NCI-H69 (cell line): ENCODE results near the gene LRFN2.

Source experiments
- DNase-seq: peaks from one replicate; lab custom pipeline; 2025; lab: John Stamatoyannopoulos, UW

The LRFN2 gene

GRCh38 chr6:40587240-40588069 lies at the start of gene LRFN2:
Gene LRFN2, minus strand, starts transcription at chr6:40587364.
- DNase-seq = peak; percentile 93

- peak; percentile 91 for DNase-seq
These were observed 47.3 kb upstream of the LRFN2 start for GRCh38 chr6:40634429-40634828.

- peak; percentile 94 for DNase-seq
These were observed 44.6 kb upstream of the LRFN2 start for GRCh38 chr6:40631744-40632143.

GRCh38 chr6:40630488-40630887 lies 43.3 kb upstream of the LRFN2 start:
- no peak for DNase-seq

- DNase-seq = no peak
These were observed 42.9 kb upstream of the LRFN2 start for GRCh38 chr6:40630051-40630450.

- no peak for DNase-seq
These were observed 42.3 kb upstream of the LRFN2 start for GRCh38 chr6:40629463-40629862.

GRCh38 chr6:40627316-40627715 lies 40.2 kb upstream of the LRFN2 start:
- DNase-seq = peak; percentile 27

- no peak for DNase-seq
These were observed 39.7 kb upstream of the LRFN2 start for GRCh38 chr6:40626886-40627285.

- DNase-seq = no peak
These were observed 36.8 kb upstream of the LRFN2 start for GRCh38 chr6:40623932-40624331.

- no peak for DNase-seq
These were observed 36.0 kb upstream of the LRFN2 start for GRCh38 chr6:40623178-40623577.

- peak; percentile 24 for DNase-seq
These were observed 33.5 kb upstream of the LRFN2 start for GRCh38 chr6:40620574-40621240.

- DNase-seq = no peak
These were observed 27.5 kb upstream of the LRFN2 start for GRCh38 chr6:40614671-40615070.

GRCh38 chr6:40611912-40612311 lies 24.7 kb upstream of the LRFN2 start:
- no peak for DNase-seq

GRCh38 chr6:40611434-40611833 lies 24.3 kb upstream of the LRFN2 start:
- DNase-seq = no peak

GRCh38 chr6:40610229-40610628 lies 23.1 kb upstream of the LRFN2 start:
- DNase-seq = peak; percentile 50

- DNase-seq = no peak
These were observed 19.8 kb upstream of the LRFN2 start for GRCh38 chr6:40606981-40607380.

GRCh38 chr6:40606526-40606925 lies 19.4 kb upstream of the LRFN2 start:
- DNase-seq = no peak

- DNase-seq = no peak
These were observed 16.9 kb upstream of the LRFN2 start for GRCh38 chr6:40604082-40604481.

GRCh38 chr6:40599555-40599954 lies 12.4 kb upstream of the LRFN2 start:
- DNase-seq = no peak

GRCh38 chr6:40598516-40598915 lies 11.4 kb upstream of the LRFN2 start:
- DNase-seq = no peak

- no peak for DNase-seq
These were observed 10.1 kb upstream of the LRFN2 start for GRCh38 chr6:40597301-40597700.

- peak; percentile 23 for DNase-seq
These were observed 1.3 kb upstream of the LRFN2 start for GRCh38 chr6:40588480-40588879.

GRCh38 chr6:40588070-40588384 lies 863 bp upstream of the LRFN2 start:
- no peak for DNase-seq
